Measurements from ENCODE around the gene TBXA2R.
"Not testable (repeated sequence)": the region's sequence is repeated elsewhere in the genome, so short reads cannot be mapped to it uniquely, and the experiment has no call there.

GRCh38 chr19:3584036-3584802, 22.5 kb downstream of the TBXA2R start:
- not testable (repeated sequence) for TF ChIP-seq SUZ12 (IDR thresholded peaks at IDR 0.05; ENCODE audit: extremely low read depth, insufficient read depth, insufficient read length); YY1 (IDR thresholded peaks at IDR 0.05; ENCODE audit: insufficient read depth, insufficient read length)

All from NT2/D1 (cell line).